WTC11 (cell line): ENCODE results near the gene BRICD5. TPM values are rescaled to one million over a fixed set of nuclear protein-coding genes. Genes with fewer than 3 reads are reported as not detected.
"Not testable (repeated sequence)": the region's sequence is repeated elsewhere in the genome, so short reads cannot be mapped to it uniquely, and the experiment has no call there.

Experiments used
- ATAC-seq: fragments of 200-7000 bp; cut with Tn5 transposase; 2 replicates; pipeline ENCODE4 v1.10.0; 2021; ENCODE audit warnings: mild to moderate bottlenecking, moderate library complexity
- CTCF ChIA-PET: fragments of 300-600 bp; sonication (Branson Sonifier 250); formaldehyde crosslinking; loops from one replicate; lab custom pipeline; 2021; ENCODE audit warnings: antibody characterized with exemption; lab: Charles Lee
- POLR2A ChIA-PET: fragments of 350-600 bp; sonication (Branson Sonifier 250); formaldehyde crosslinking; loops from one replicate; lab custom pipeline; 2021; ENCODE audit warnings: antibody characterized with exemption; lab: Charles Lee
- DNase-seq: peaks from one replicate; pipeline ENCODE4 v3.0.0; 2021; ENCODE audit warnings: low spot score
- H3K27ac Mint-ChIP-seq: 2 replicates; pipeline ENCODE4 v1.8.0; 2021; ENCODE audit warnings: mixed read lengths
- H3K27me3 Mint-ChIP-seq: 2 replicates; pipeline ENCODE4 v1.8.0; 2021; ENCODE audit warnings: low read depth, mild to moderate bottlenecking, moderate library complexity, mixed read lengths
- H3K36me3 Mint-ChIP-seq: 2 replicates; pipeline ENCODE4 v1.8.0; 2021; ENCODE audit warnings: mixed read lengths
- H3K4me1 Mint-ChIP-seq: 2 replicates; pipeline ENCODE4 v1.8.0; 2022; ENCODE audit warnings: mixed read lengths
- H3K4me3 Mint-ChIP-seq: 2 replicates; pipeline ENCODE4 v1.8.0; 2021; ENCODE audit warnings: mild to moderate bottlenecking, moderate library complexity, mixed read lengths
- H3K9me3 Mint-ChIP-seq: 2 replicates; pipeline ENCODE4 v1.8.0; 2021; ENCODE audit warnings: mixed read lengths
- ATF1 ChIP-seq: sonication (generic); formaldehyde crosslinking; IDR thresholded peaks from 2 replicates; pipeline ENCODE4 v1.8.1; 2023; ENCODE audit warnings: mild to moderate bottlenecking, moderate library complexity, missing genetic modification reagents
- CBFB ChIP-seq: sonication (generic); formaldehyde crosslinking; IDR thresholded peaks from 2 replicates; pipeline ENCODE4 v1.8.1; 2022; ENCODE audit warnings: mild to moderate bottlenecking, low read depth, missing genetic modification reagents
- CREM ChIP-seq: sonication (generic); formaldehyde crosslinking; IDR thresholded peaks from 2 replicates; pipeline ENCODE4 v1.8.1; 2022; ENCODE audit warnings: mild to moderate bottlenecking, missing genetic modification reagents, moderate library complexity
- ELF4 ChIP-seq: sonication (generic); formaldehyde crosslinking; IDR thresholded peaks from 2 replicates; pipeline ENCODE4 v1.8.1; 2022; ENCODE audit warnings: low read depth, mild to moderate bottlenecking, moderate library complexity, missing genetic modification reagents
- FOXJ3 ChIP-seq: sonication (generic); formaldehyde crosslinking; IDR thresholded peaks from 2 replicates; pipeline ENCODE4 v1.9.0; 2021; ENCODE audit warnings: missing genetic modification reagents, mild to moderate bottlenecking, borderline replicate concordance
- FOXK1 ChIP-seq: sonication (generic); formaldehyde crosslinking; IDR thresholded peaks from 2 replicates; pipeline ENCODE4 v1.8.0; 2022; ENCODE audit warnings: mild to moderate bottlenecking, moderate library complexity, missing genetic modification reagents
- FOXP4 ChIP-seq: sonication (generic); formaldehyde crosslinking; IDR thresholded peaks from 2 replicates; pipeline ENCODE4 v1.8.0; 2022; ENCODE audit warnings: mild to moderate bottlenecking, missing genetic modification reagents
- GTF2I ChIP-seq: fragments of 250-450 bp; sonication (Bioruptor Pico); conservative IDR thresholded peaks from 2 replicates; pipeline ENCODE4 v1.4.0; 2021; ENCODE audit warnings: mild to moderate bottlenecking
- JAZF1 ChIP-seq: fragments of 250-450 bp; sonication (Bioruptor Pico); IDR thresholded peaks from 2 replicates; pipeline ENCODE4 v1.9.0; 2021; ENCODE audit warnings: moderate library complexity, mild to moderate bottlenecking, inconsistent platforms
- MXD4 ChIP-seq: fragments of 250-450 bp; sonication (Bioruptor Pico); IDR thresholded peaks from 2 replicates; pipeline ENCODE4 v1.8.0; 2021; ENCODE audit warnings: mild to moderate bottlenecking, moderate library complexity, borderline replicate concordance
- NR3C1 ChIP-seq: sonication (generic); formaldehyde crosslinking; conservative IDR thresholded peaks from 2 replicates; pipeline ENCODE4 v1.8.1; 2023; ENCODE audit warnings: low read depth, mild to moderate bottlenecking, missing genetic modification reagents
- OVOL2 ChIP-seq: fragments of 250-450 bp; sonication (Bioruptor Pico); IDR thresholded peaks from 2 replicates; pipeline ENCODE4 v1.9.0; 2021; ENCODE audit warnings: mild to moderate bottlenecking, borderline replicate concordance
- SOX15 ChIP-seq: fragments of 250-450 bp; sonication (Bioruptor Pico); IDR thresholded peaks from 2 replicates; pipeline ENCODE4 v1.9.0; 2021; ENCODE audit warnings: mild to moderate bottlenecking
- SP1 ChIP-seq: sonication (generic); formaldehyde crosslinking; conservative IDR thresholded peaks from 2 replicates; pipeline ENCODE4 v1.8.1; 2022; ENCODE audit warnings: missing genetic modification reagents
- STAT6 ChIP-seq: sonication (generic); formaldehyde crosslinking; conservative IDR thresholded peaks from 2 replicates; pipeline ENCODE4 v1.8.1; 2023; ENCODE audit warnings: mild to moderate bottlenecking, low read depth, missing genetic modification reagents, moderate library complexity
- TCF7 ChIP-seq: sonication (generic); formaldehyde crosslinking; IDR thresholded peaks from 2 replicates; pipeline ENCODE4 v1.8.0; 2022; ENCODE audit warnings: mild to moderate bottlenecking, low read depth, missing genetic modification reagents, moderate library complexity
- ZNF232 ChIP-seq: sonication (generic); formaldehyde crosslinking; IDR thresholded peaks from 2 replicates; pipeline ENCODE4 v1.8.0; 2022; ENCODE audit warnings: mild to moderate bottlenecking, missing genetic modification reagents
- ZNF281 ChIP-seq: sonication (generic); formaldehyde crosslinking; IDR thresholded peaks from 2 replicates; pipeline ENCODE4 v1.8.0; 2023; ENCODE audit warnings: mild to moderate bottlenecking, missing genetic modification reagents
- ZNF512 ChIP-seq: sonication (generic); formaldehyde crosslinking; IDR thresholded peaks from 2 replicates; pipeline ENCODE4 v1.8.1; 2022; ENCODE audit warnings: missing genetic modification reagents, borderline replicate concordance
- total RNA-seq: library from RNA; stranded (reverse); gene quantifications from 3 replicates; pipeline ENCODE4 v1.2.3, GENCODE V29; 2021

The BRICD5 gene
- total RNA-seq, 1 experiment from 2014 or later = 13.6 TPM

- TF ChIP-seq ZNF281 (CRISPR knock-in tag) = no peak
- TF ChIP-seq TCF7 (CRISPR knock-in tag) = no peak
- TF ChIP-seq FOXK1 (CRISPR knock-in tag) = no peak
- no peak for TF ChIP-seq CBFB
Observed at GRCh38 chr16:2243031-2243528, 32.4 kb upstream of the BRICD5 start (continued).

- POLR2A ChIA-PET = no interaction called here
- H3K27ac Mint-ChIP-seq = no peak overlapping the region
- no peak for TF ChIP-seq MXD4 (CRISPR knock-in tag)
- TF ChIP-seq GTF2I (CRISPR knock-in tag) = no peak
- no peak for TF ChIP-seq ATF1 (CRISPR knock-in tag)
- TF ChIP-seq ELF4 (CRISPR knock-in tag) = no peak
- no peak for TF ChIP-seq ZNF232 (CRISPR knock-in tag)
- TF ChIP-seq CREM (CRISPR knock-in tag) = no peak
- TF ChIP-seq FOXJ3 (CRISPR knock-in tag) = no peak
- TF ChIP-seq SP1 (CRISPR knock-in tag) = no peak
- no peak for TF ChIP-seq ZNF512
- no peak for TF ChIP-seq STAT6 (CRISPR knock-in tag)
- TF ChIP-seq NR3C1 (CRISPR knock-in tag) = no peak
- no peak for TF ChIP-seq JAZF1 (CRISPR knock-in tag)
- no peak for TF ChIP-seq SOX15 (CRISPR knock-in tag)
- no peak for TF ChIP-seq FOXP4 (CRISPR knock-in tag)
- TF ChIP-seq OVOL2 (CRISPR knock-in tag) = no peak
- no peaks in the 10 kb centered on the region for H3K9me3 Mint-ChIP-seq
- H3K36me3 Mint-ChIP-seq = peaks cover 33% of the 10 kb centered on the region
- DNase-seq (no peak), ATAC-seq (no peak)
- H3K4me3 Mint-ChIP-seq = no peak overlapping the region
- CTCF ChIA-PET = interaction anchor here (0.6 to 3.6 kb wide), 3 partner anchors 9 to 186 kb away, joined by 3 to 15 read pairs (median 4); partner anchors contain the start of gene ECI1
- H3K4me1 Mint-ChIP-seq = no peaks in the 10 kb centered on the region
- H3K27me3 Mint-ChIP-seq = peaks cover 2% of the 10 kb centered on the region
Observed at GRCh38 chr16:2242598-2242997, 31.9 kb upstream of the BRICD5 start.

- ATAC-seq, H3K9me3 Mint-ChIP-seq, H3K27ac Mint-ChIP-seq, H3K4me1 Mint-ChIP-seq, DNase-seq, H3K4me3 Mint-ChIP-seq: not testable (repeated sequence)
- CTCF ChIA-PET = interaction anchor here (3.6 kb wide), 1 partner anchor 12 kb away, joined by 15 read pairs; the partner anchor contains the start of gene ECI1
- peaks cover 20% of the 10 kb centered on the region for H3K36me3 Mint-ChIP-seq
- POLR2A ChIA-PET = interaction anchor here (0.5 to 1.2 kb wide), 3 partner anchors 12 to 34 kb away, joined by 3 to 7 read pairs (median 5); partner anchors contain the start of gene ECI1
- H3K27me3 Mint-ChIP-seq = peaks cover 16% of the 10 kb centered on the region
Observed at GRCh38 chr16:2240331-2240730, 29.7 kb upstream of the BRICD5 start.
